ELF-1 (cell line): ENCODE data around the gene P3H1.
"Not testable (repeated sequence)": the region's sequence is repeated elsewhere in the genome, so short reads cannot be mapped to it uniquely, and the experiment has no call there.

Experiments used
- DNase-seq: peaks from one replicate; pipeline ENCODE4 v3.0.0-alpha.2; 2016; ENCODE audit warnings: low read depth, low spot score

P3H1 gene, protein sequence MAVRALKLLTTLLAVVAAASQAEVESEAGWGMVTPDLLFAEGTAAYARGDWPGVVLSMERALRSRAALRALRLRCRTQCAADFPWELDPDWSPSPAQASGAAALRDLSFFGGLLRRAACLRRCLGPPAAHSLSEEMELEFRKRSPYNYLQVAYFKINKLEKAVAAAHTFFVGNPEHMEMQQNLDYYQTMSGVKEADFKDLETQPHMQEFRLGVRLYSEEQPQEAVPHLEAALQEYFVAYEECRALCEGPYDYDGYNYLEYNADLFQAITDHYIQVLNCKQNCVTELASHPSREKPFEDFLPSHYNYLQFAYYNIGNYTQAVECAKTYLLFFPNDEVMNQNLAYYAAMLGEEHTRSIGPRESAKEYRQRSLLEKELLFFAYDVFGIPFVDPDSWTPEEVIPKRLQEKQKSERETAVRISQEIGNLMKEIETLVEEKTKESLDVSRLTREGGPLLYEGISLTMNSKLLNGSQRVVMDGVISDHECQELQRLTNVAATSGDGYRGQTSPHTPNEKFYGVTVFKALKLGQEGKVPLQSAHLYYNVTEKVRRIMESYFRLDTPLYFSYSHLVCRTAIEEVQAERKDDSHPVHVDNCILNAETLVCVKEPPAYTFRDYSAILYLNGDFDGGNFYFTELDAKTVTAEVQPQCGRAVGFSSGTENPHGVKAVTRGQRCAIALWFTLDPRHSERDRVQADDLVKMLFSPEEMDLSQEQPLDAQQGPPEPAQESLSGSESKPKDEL

DNA sequence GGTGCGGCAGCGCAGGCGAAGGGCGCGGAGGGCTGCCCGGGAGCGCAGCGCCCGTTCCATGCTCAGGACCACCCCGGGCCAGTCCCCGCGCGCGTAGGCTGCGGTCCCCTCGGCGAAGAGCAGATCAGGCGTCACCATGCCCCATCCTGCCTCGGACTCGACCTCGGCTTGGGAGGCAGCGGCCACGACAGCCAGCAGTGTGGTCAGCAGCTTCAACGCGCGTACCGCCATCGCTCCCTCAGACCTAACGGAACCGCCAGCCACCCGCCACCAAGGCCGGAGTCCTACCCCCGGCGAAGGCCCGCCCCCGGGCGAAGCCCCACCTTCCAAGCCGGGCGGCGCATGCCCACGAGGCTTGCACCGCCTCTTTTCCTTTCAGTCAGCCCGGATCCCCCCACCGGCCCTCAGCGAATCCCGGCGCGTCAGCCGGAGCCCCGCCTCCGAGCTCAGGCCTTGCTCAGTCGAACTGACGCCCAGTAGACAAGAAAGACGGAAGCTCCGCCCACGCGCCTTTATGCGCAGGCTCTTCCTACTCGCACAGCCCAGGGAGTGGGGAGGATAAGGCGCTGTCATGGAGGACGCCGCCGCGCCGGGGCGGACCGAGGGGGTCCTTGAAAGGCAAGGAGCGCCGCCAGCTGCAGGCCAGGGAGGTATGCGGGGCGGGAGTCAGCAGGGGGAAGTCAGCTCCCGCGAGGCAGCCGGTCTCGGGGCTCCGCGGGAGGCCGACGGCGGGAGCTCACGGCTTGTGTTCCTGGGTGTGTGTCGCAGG is at the start of gene P3H1, which contains the start of gene C1orf50:
TSS of gene P3H1 (minus strand) at position 288 of the 769 bp plus-strand sequence. CDS start at position 231, 57 bp downstream.
TSS of gene C1orf50 (plus strand) at position 509 of the 769 bp plus-strand sequence. CDS start at position 572, 63 bp downstream.
- peak; percentile 100 for DNase-seq

DNA sequence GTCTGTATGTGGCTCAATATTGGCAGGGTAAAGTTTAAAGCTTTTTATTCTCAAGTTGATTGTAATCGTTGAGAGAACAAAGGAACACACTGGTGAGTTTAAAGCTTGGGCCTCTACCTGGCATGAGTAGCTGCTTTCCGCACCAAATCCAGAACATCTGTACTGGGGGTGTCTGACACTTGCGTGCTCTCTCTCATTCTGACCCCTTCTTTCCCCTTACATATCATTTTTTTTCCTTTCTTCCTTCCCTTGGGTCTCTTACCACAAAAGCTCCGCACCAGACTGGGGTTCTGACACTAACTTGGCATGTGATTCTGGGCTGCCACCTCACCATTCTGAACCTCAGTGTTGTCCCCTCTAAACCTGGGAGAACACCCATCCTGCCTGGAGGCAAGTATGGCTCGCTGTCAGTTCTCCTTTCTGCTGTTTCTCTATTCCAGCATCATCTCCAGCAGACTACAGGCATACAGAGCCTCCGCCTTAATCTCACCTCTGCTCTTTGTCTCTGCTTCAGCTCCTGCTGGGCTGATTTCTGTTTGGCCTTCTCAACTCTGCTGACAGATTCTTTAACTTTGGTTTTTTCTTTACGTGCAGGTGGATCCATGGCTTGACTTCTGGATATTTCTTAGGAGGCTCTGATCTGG is 49.2 kb upstream of the P3H1 start:
- peak; percentile 53 for DNase-seq

DNA sequence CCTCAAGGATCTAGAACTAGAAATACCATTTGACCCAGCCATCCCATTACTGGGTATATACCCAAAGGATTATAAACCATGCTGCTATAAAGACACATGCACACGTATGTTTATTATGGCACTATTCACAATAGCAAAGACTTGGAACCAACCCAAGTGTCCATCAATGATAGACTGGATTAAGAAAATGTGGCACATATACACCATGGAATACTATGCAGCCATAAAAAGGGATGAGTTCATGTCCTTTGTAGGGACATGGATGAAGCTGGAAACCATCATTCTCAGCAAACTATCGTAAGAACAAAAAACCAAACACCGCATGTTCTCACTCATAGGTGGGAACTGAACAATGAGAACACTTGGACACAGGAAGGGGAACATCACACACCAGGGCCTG is 48.0 kb upstream of the P3H1 start:
- not testable (repeated sequence) for DNase-seq

DNA sequence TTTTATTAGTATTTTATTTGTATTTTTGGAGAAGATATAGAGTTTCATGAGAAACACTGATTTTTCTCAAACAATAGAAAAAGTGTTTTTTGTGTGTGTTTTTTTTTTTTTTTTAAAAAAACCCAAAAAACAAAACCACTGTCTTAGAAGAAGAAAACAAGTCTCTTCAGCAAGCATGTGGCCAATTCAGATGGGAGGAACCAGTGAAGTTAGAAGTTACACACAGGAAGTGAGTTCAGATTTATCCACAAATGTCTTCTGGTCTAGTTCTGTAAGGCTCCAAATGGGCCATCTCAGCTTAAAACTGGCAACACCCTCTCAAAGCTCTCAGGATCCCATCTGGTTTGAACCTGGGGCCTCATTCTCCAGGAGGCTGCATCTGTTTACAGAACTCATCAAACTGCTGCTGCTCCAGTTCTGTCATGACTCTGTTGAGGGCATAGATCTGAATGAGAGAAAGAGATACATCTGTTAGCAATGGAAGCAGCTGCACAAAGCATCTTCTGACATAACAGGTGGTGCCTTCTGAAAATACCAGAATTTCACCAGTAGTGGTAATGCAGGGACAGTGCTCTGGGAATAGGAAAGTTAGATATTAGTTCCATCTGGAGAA is 40.3 kb upstream of the P3H1 start:
- no peak for DNase-seq

DNA sequence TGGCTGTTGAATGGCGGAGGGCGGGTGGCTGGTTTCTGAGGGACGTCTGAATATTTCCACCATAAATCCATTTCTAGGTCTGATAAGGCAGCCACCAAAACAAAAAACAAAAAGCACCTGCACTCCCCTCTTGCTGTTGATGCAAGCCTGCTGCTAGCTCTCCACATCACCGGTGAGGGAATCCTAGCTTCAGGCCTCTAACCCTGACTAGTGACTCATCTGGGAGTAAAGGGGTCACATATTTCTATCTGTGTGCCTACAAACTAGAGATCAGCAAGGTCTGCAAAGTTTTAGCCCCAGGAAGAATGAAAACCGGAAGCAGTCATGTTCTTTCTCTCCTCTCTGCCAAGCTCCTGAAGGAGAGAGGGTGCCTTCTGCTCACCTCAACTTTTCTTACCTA is 39.8 kb upstream of the P3H1 start:
- DNase-seq: no peak

DNA sequence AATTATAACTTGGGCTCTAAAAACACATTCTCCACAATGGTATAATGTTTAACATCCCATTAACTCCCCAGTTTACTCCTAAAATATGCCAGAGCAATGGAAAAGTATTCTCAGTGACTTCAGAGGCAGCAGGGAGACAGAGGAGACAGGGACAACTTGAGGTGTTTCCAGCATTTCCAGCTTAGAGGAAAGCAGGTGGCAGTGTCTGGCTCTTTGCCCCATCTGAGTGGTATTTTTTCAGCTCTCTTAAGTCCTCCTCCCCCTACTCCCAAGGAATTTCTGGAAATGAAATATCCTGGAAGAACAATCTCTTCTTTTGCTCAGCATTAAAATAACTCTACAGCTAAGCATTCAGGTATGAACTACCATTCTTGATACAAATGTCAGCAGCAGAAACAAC is 39.3 kb upstream of the P3H1 start:
- DNase-seq: no peak

DNA sequence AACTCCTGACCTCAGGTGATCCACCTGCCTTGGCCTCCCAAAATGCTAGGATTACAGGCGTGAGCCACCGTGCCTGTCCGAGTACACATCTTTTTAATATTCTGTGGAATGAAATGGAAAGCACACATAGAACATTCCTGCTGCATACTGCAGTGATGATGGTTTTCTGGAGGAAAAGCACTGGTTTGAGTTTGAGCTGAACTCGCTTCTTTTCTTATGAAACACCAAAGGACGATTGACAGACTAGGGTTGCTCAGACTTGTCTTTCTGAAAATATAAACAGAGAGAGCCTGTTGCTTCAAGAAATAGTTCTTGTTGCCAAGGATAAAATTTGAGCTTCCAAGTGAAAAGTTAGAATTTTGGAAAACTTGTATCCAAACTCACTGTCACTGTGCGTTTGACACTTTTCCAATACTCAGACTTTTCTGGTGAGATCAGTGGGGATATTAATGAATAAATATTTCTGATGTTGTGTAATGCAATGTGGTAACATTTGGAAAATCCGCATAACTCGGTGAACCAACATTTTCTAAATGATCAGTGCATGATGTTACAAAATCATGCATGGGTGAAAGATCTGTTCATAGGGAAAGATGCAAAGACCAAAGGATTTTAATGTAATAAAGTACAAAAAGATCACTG is 35.1 kb upstream of the P3H1 start:
- DNase-seq: no peak

DNA sequence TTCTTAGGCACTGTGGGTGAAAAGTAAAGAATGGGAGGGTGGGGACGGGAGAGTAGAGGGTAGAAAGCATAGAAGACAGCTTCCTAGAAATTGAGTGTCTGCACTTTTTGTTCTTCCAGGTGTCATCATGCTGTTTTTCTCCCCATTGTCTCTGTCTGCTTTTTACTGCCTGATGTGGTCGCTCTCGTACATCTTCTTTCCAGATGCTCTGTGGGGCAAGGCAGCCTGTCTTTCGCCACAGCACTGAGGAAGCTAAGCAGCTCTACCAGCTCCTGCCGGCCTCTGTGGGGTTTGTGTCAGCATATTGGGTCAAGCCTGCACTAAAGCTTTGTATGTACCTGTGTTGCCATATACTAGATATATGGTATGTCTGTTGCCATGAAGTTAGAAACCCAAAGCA is 31.2 kb upstream of the P3H1 start:
- DNase-seq: no peak

DNA sequence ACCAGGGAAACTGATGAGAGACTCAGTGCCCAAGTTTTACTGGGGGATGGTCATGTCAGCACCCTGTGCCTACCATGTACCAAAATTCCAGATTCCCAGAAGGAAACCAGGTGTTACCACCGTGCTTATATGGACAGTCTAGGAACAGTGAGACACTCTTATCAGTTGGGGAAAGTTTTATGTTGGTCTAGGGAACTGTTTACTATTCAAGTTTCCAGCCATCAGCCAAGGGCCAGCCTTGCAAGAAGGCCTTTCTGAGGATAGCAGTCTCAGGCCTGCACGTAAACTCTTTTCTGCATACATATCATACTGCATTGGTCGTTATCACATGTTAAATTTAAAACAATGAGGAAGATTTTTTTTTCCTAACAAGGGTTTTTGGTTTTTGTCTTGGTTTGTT is 30.6 kb upstream of the P3H1 start:
- DNase-seq: no peak

DNA sequence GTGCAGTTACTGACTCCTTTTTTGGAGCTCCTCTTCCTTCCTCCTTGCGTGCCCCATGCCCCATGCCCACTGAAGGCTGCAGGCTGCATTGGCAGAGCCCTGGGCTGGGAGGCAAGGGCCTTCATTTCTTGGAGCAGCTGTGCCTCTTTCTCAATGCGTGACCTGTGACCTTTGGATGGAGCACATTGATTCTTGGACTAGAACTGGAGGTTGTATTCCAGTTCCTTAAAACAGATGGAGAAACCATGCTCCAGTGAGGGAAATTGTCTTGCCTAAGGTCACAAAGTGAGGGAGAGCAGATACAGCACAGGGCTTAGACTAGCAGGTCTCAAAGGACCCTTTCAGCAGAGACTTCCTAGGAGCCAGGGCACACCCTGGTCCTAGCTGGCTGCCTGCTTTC is 27.0 kb upstream of the P3H1 start:
- no peak for DNase-seq

DNA sequence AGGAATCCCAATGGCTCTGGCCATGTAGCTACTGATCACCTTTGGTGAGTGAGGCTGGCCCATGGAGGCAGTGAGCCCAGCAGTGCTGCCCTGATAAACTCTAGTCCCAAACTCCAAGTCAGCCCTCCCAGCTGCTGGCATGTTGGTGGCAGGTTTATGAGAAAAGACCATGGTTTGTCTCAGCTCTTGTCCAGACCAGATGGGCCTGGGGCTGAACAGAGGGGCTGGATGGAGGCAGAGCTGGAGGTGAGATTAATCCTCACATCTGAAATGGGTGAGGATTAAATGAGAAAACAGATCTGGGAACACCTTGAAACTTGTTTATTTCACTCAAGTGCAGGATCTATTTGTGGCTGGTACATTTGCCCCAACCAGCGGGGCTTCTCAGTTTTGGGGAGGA is 21.2 kb upstream of the P3H1 start:
- no peak for DNase-seq

DNA sequence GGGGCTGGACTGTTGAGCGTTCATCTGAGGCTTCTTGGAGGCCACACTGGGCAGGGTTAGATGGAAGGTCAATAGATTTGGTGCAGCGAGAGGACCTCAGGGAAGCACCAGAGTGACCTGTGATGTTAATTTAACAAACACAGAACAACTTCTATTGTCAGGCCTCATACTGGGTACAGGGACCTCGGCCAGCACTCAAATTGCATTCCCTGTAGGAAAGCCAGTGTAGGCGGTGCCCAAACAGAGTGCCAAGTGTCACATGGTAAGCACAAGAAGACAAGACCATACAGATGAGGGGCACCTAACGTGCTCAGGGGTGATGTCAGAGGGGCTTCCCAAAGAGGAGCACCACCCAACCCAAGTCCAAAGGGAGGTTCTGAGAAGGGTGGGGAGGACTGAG is 19.3 kb upstream of the P3H1 start:
- DNase-seq: no peak

DNA sequence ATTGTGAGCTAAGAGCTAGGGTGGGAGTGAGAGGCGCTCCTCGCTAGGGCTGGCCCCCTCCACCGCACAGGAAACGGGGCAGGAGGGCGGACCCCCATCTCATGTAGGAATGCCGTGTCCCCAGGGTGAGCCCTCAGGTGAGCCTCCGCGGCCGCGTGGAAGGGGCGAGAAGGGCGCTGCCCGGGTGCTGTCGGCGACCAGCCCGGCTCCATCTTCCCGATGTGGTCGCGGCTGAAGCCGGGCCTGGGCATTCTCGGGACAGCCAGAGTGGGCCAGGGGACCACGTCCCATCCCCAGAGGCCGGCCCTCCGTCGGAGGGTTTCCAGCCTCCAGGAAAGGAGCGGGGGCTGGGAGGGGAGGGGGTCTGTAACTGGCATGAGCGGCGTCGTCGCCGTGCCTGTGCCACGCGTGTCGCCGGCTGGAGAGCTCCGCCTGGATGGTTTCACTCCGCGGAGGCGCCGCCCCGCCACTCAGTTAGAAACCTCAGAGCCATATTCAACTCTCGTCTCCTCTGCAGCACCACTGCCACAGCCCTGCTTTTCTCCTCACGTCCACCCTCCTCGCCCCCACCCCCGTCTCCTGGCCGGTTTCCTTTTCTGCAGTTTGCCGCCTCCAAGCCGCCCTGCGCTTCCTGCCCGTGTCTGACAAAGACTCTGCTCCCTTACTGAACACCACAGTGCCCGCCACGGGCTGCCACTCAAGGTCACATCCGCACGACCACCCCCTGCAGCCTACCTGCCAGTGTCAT is 18.3 kb upstream of the P3H1 start, which contains the start of gene TMEM269:
TSS of gene TMEM269 (plus strand) at position 46 of the 748 bp plus-strand sequence. CDS start 4,903 bp downstream, outside the sequence.
- no peak for DNase-seq

DNA sequence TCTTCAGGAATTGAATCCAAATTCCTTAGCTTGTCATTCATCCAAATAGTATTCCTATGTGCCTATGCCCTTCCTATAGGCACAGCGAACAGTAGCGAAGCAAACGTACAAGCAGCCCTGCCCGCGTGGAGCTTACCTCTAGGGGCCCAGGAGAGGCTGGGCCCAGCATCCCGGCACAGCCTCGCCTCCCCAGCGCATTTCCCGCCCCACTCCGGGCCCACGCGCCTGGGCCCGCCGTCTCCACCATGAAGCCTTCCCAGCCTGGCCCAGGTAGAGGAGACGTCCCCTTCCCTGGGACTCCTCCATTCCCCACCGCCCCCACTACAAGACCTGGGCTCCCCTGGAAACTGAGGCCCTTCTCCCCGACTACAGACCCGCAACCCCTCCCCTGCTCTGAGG is 17.7 kb upstream of the P3H1 start:
- no peak for DNase-seq

DNA sequence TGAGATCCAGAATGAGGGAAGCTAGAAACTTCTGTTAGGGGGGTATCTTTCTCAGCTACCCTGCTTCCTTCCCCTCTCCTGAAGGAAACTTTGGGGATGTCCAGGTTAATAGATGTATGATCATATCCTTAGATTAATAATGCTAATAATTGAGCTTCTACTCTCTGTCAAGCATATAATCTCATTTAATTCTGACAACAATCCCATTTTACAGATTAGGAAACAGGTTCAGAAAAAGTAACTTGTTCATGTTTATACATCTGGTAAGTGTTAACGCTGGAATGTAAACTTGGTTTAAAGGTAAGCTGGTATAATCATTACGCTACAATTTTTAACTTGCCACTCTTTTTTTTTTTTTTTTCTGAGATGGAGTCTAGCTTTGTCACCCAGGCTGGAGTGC is 16.3 kb upstream of the P3H1 start:
- no peak for DNase-seq

DNA sequence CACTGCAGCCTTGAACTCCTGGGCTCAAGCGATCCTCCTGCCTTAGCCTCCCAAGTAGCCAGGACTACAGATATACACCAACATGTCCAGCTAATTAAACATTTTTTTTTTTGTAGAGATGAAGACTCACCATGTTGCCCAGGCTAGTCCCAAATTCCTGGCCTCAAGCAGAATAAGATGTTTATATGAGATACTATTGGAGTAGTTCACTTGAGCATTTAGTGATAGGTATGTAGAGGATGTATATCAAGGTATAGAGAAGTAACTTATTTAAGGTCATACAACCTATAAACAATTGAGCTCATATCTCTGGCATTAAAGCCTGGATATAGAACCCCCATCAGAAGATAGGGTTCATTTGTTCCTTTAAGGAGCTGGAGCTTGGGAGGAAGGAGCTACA is 13.3 kb upstream of the P3H1 start:
- DNase-seq: no peak

DNA sequence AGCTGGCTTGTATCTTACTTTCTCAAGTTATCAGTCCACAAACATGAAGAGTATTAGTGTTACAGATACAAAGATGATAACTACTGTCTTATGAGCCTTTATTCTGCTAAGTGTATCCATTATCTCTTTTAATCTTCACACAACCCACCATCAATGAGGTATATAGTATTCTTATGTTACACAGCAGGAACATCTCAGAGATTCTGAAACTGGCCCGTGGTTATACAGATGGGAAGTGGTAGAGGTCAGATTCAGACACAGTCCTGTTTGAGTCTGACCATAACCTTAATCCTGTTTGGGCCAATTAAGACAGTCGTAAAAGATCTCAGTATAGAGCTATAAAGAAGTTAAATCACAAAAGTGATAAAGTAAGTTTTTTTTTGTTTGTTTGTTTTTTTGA is 12.9 kb upstream of the P3H1 start:
- no peak for DNase-seq

DNA sequence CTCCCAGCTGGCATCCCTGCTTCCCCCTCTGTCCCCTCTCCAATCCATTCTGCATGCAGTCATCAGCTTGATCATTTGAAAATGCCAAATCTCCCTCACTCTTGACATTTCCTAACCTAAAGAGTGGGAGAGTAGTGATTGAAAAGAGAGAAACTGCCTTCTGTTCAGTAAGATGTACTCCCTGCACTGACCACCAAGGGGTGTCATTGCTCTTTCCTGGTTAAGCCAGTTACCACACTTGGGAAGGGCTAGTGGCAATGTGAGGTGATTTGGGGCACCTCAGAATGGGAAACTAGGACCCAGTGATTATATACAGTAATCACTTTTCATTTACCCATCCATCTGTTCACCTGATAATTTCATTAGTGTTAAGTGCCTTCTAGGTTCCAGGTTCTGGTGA is 11.0 kb upstream of the P3H1 start:
- no peak for DNase-seq

DNA sequence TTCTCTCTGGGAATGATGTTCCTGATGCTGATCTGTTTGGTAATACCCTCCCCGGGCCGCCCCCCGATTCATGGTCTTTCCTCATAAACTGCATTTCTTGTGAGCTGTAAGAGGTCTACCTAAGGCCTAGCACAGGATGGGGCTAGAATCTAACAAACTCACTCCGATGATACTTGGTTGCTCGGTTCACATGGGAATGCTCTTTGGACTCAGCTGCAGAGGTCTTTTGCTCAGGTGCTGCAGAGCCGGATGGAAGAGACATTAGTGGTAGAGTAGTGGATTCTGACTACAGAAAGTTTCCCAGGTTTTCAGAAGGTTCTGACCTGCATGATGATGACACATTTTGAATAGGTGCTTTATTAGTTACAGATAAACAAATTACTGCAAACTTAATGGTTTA is 9.7 kb upstream of the P3H1 start:
- DNase-seq: no peak
